ENCODE results near the gene GID8. TPM values are rescaled to one million over a fixed set of nuclear protein-coding genes. Genes with fewer than 3 reads are reported as not detected.

GID8 gene
- total and polyA plus RNA-seq, 2 of the 4 experiments (the other 2 are of a cell fraction) = 21.5 to 33.9 TPM

GRCh38 chr20:62920039-62920645 is 17.8 kb upstream of the GID8 start:
- Histone ChIP-seq H3K4me2 (ENCODE audit: low read depth, low read length) (no peak overlapping the region), H3K18ac (ENCODE audit: low read depth, low read length) (no peak overlapping the region), H3K4me1 (ENCODE audit: control insufficient read depth, insufficient read depth, low read length) (peaks cover 19% of the 10 kb centered on the region), H2AK5ac (ENCODE audit: low read depth, low read length) (no peak overlapping the region), H3K4me3 (ENCODE audit: insufficient read depth, low read depth, low read length) (no peak overlapping the region), H3K14ac (replicated peaks; ENCODE audit: low read depth, low read length) (no peak overlapping the region), H3K9me1 (ENCODE audit: insufficient read depth, low read length) (peaks cover 25% of the 10 kb centered on the region), H3K56ac (ENCODE audit: extremely low read depth, insufficient read depth, low read length) (no peak overlapping the region), H3K9ac (ENCODE audit: low read depth, low read length) (no peak overlapping the region), H2BK20ac (ENCODE audit: low read depth, low read length) (no peak overlapping the region), H3K27ac (ENCODE audit: insufficient read depth, low read length) (no peak overlapping the region), H3K23ac (ENCODE audit: low read depth, low read length) (no peak overlapping the region), H2BK120ac (ENCODE audit: low read depth, low read length) (no peak overlapping the region), H4K20me1 (ENCODE audit: insufficient read depth, low read length) (peaks cover 97% of the 10 kb centered on the region), H4K8ac (ENCODE audit: low read depth in 2 of 2, low read length in 2 of 2) (no peak overlapping the region), H2AK9ac (replicated peaks; ENCODE audit: low read depth, low read length, poor library complexity) (no peak overlapping the region), H3K9me3 (ENCODE audit: control insufficient read depth, insufficient read depth, low read length) (no peaks in the 10 kb centered on the region), H2BK15ac (ENCODE audit: low read depth, low read length) (no peak overlapping the region), H4K91ac (ENCODE audit: insufficient read depth, low read depth, low read length) (no peak overlapping the region), H4K5ac (ENCODE audit: low read depth, low read length) (no peak overlapping the region), H3K79me1 (ENCODE audit: low read depth in 1 of 2, low read length in 2 of 2) (peaks cover 0 to 80% of the 10 kb centered on the region in 2 experiments; a peak in 2 of 4 replicates), H2AFZ (replicated peaks; ENCODE audit: low read length, poor library complexity) (no peak overlapping the region), H3K4ac (ENCODE audit: low read depth, low read length) (no peak overlapping the region), H2BK5ac (ENCODE audit: low read depth, low read length, poor library complexity, severe bottlenecking) (no peak overlapping the region), H3K27me3 (ENCODE audit: control insufficient read depth, insufficient read depth, low read length) (no peaks in the 10 kb centered on the region), H3K36me3 (ENCODE audit: control insufficient read depth, insufficient read depth, low read length) (no peaks in the 10 kb centered on the region)
- no peak for TF ChIP-seq MAFK (IDR thresholded peaks at IDR 0.05; ENCODE audit: low read depth, low read length)
- TF ChIP-seq CEBPB (IDR thresholded peaks at IDR 0.05; ENCODE audit: low read depth, low read length) = no peak
- TF ChIP-seq POLR2A (IDR thresholded peaks at IDR 0.05; ENCODE audit: low read depth, low read length) = no peak
- TF ChIP-seq FOS (IDR thresholded peaks at IDR 0.05; ENCODE audit: low read depth, low read length) = no peak
- no peak for TF ChIP-seq SMC3 (IDR thresholded peaks at IDR 0.05; ENCODE audit: low read depth, low read length)
- no peak for TF ChIP-seq ELK1 (IDR thresholded peaks at IDR 0.05; ENCODE audit: borderline replicate concordance, low read depth, low read length)
- no peak for TF ChIP-seq CTCF (conservative IDR thresholded peaks at IDR 0.05; ENCODE audit: low read depth, low read length)
- TF ChIP-seq RFX5 (IDR thresholded peaks at IDR 0.05; ENCODE audit: low read depth, low read length) = no peak
- TF ChIP-seq MXI1 (IDR thresholded peaks at IDR 0.05; ENCODE audit: borderline replicate concordance, low read depth, low read length) = no peak
- ATAC-seq (ENCODE audit: low read depth) = no peak
- WGBS, 2 experiments (ENCODE audit: extremely low coverage in 2 of 2, insufficient read length in 1 of 2) = no CpG with 5 or more reads among the region's 10 CpGs
- in situ Hi-C loops (cut with MboI; ENCODE audit: low sequenced_read_pairs) (no loop called here), intact Hi-C loops (cut with micrococcal nuclease) (no loop called here), dilution Hi-C loops (cut with HindIII; ENCODE audit: low sequenced_read_pairs, unreplicated experiment) (no loop called here)
- CTCF ChIA-PET = interaction anchor here (4.3 kb wide), 1 partner anchor 13 kb away, joined by 12 read pairs; no protein-coding TSS in a partner anchor
- POLR2A ChIA-PET (ENCODE audit: unreplicated experiment) = no interaction called here
- no peak for DNase-seq
- BruUV-seq (replicated peaks) = no TSS peak

Measured in IMR-90 (cell line).